ENCODE results near the gene FRAS1.

FRAS1 gene

GRCh38 chr4:78567500-78568060 lies 510.5 kb downstream of the FRAS1 start:
- DNase-seq (ENCODE audit: low read depth in 1 of 2, low spot score in 1 of 2): no peak

- no peak for DNase-seq (ENCODE audit: low read depth in 1 of 2, low spot score in 1 of 2)
Measured at GRCh38 chr4:78568640-78569305, 511.6 kb downstream of the FRAS1 start.

- DNase-seq (ENCODE audit: low read depth in 1 of 2, low spot score in 1 of 2): no peak
Measured at GRCh38 chr4:78569306-78569821, 512.2 kb downstream of the FRAS1 start.

GRCh38 chr4:78570117-78570516 lies 513.0 kb downstream of the FRAS1 start:
- no peak for DNase-seq (ENCODE audit: low read depth in 1 of 2, low spot score in 1 of 2)

GRCh38 chr4:78571804-78572203 lies 514.7 kb downstream of the FRAS1 start:
- no peak for DNase-seq (ENCODE audit: low read depth in 1 of 2, low spot score in 1 of 2)

GRCh38 chr4:78578674-78579425 lies 521.7 kb downstream of the FRAS1 start:
- DNase-seq (ENCODE audit: low read depth in 1 of 2, low spot score in 1 of 2): no peak

GRCh38 chr4:78581618-78582017 lies 524.5 kb downstream of the FRAS1 start:
- no peak for DNase-seq (ENCODE audit: low read depth in 1 of 2, low spot score in 1 of 2)

GRCh38 chr4:78584863-78585547 lies 527.9 kb downstream of the FRAS1 start:
- no peak for DNase-seq (ENCODE audit: low read depth in 1 of 2, low spot score in 1 of 2)

GRCh38 chr4:78585633-78586032 lies 528.5 kb downstream of the FRAS1 start:
- DNase-seq (ENCODE audit: low read depth in 1 of 2, low spot score in 1 of 2): no peak

GRCh38 chr4:78588894-78589545 lies 531.9 kb downstream of the FRAS1 start:
- no peak for DNase-seq (ENCODE audit: low read depth in 1 of 2, low spot score in 1 of 2)

- no peak for DNase-seq (ENCODE audit: low read depth in 1 of 2, low spot score in 1 of 2)
Measured at GRCh38 chr4:78591404-78591803, 534.3 kb downstream of the FRAS1 start.

GRCh38 chr4:78592088-78592783 lies 535.1 kb downstream of the FRAS1 start:
- DNase-seq (ENCODE audit: low read depth in 1 of 2, low spot score in 1 of 2): no peak

Measured in stimulated activated CD4-positive, alpha-beta T cell treated with anti-CD3 and anti-CD28 coated beads, Interleukin-15, amount 100 ng/mL, for 1 hour (primary cell).